Measurements from ENCODE around the gene CDC73.

The CDC73 gene

DNA sequence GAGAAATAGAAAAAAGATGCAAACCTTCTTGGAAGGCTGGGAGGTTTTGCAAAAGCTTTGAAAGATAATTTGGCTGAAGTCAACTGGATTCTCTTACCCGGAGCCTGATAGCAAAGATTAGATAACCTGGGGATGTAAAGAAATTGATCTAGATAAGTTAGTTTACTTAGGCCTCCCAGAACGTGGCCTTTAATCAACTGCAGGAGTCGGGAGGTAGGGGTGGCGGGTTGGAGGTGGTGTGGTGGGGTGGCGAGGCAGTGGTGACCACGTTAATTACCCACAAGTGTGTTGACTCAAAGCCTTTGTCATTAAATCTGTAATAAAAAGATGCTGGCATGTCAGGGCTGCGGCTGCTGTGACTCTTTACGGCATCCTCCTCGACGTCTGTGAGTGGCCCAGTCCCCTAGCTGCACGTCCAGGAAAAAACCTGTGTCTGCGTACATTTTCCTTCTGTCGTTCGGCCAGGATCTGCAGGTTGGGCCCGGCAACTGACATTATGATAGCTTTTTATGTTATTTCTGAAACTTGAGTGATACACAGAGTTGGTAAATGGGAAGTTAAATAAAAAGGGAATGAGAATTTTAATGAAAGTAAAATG is 115.6 kb downstream of the CDC73 start:
- TF ChIP-seq EZH2phosphoT487 (IDR thresholded peaks at IDR 0.05; ENCODE audit: low read length) (no peak), EZH2 (optimal IDR thresholded peaks at IDR 0.05; ENCODE audit: low read depth, low read length) (no peak)
- TF ChIP-seq, protein P1, sequence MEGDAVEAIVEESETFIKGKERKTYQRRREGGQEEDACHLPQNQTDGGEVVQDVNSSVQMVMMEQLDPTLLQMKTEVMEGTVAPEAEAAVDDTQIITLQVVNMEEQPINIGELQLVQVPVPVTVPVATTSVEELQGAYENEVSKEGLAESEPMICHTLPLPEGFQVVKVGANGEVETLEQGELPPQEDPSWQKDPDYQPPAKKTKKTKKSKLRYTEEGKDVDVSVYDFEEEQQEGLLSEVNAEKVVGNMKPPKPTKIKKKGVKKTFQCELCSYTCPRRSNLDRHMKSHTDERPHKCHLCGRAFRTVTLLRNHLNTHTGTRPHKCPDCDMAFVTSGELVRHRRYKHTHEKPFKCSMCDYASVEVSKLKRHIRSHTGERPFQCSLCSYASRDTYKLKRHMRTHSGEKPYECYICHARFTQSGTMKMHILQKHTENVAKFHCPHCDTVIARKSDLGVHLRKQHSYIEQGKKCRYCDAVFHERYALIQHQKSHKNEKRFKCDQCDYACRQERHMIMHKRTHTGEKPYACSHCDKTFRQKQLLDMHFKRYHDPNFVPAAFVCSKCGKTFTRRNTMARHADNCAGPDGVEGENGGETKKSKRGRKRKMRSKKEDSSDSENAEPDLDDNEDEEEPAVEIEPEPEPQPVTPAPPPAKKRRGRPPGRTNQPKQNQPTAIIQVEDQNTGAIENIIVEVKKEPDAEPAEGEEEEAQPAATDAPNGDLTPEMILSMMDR (IDR thresholded peaks at IDR 0.05; ENCODE audit: low read length), result no peak
- no peak for DNase-seq
- H3K9me2 ChIP-seq (replicated peaks; ENCODE audit: insufficient read depth, low read length), result no peaks in the 10 kb centered on the region

GRCh38 chr1:193240609-193241008 is 118.8 kb downstream of the CDC73 start:
- H3F3A ChIP-seq (ENCODE audit: insufficient read depth, low read length), result no peaks in the 10 kb centered on the region
- DNase-seq, result no peak
- no peaks in the 10 kb centered on the region for H3K9me2 ChIP-seq (replicated peaks; ENCODE audit: insufficient read depth, low read length)
- H3K9ac ChIP-seq (ENCODE audit: low read length), result no peak overlapping the region
- no peak overlapping the region for H2AFZ ChIP-seq (ENCODE audit: low read length)
- no peaks in the 10 kb centered on the region for H3K27me3 ChIP-seq (replicated peaks; ENCODE audit: insufficient read depth, low read length)
- no peaks in the 10 kb centered on the region for H3K36me3 ChIP-seq (replicated peaks; ENCODE audit: insufficient read depth, low read length)
- H3K4me2 ChIP-seq (ENCODE audit: low read depth, low read length), result no peak overlapping the region
- no peaks in the 10 kb centered on the region for H3K9me3 ChIP-seq (replicated peaks; ENCODE audit: insufficient read depth, low read length)
- TF ChIP-seq, protein P1 (IDR thresholded peaks at IDR 0.05; ENCODE audit: low read length), result no peak
- no peak for TF ChIP-seq EZH2phosphoT487 (IDR thresholded peaks at IDR 0.05; ENCODE audit: low read length)
- no peak for TF ChIP-seq EZH2 (optimal IDR thresholded peaks at IDR 0.05; ENCODE audit: low read depth, low read length)
- no peaks in the 10 kb centered on the region for H3K4me1 ChIP-seq (ENCODE audit: low read length)
- no peak overlapping the region for H3K27ac ChIP-seq (ENCODE audit: low read length)
- H3K79me2 ChIP-seq (ENCODE audit: low read length), result no peaks in the 10 kb centered on the region
- H4K20me1 ChIP-seq (ENCODE audit: insufficient read depth, low read length), result no peaks in the 10 kb centered on the region
- H3K4me3 ChIP-seq (ENCODE audit: low read length), result no peak overlapping the region

More for the DNA sequence above, 115.6 kb downstream of the CDC73 start:
- Histone ChIP-seq H3K79me2 (ENCODE audit: low read length) (no peaks in the 10 kb centered on the region), H3K9ac (ENCODE audit: low read length) (no peak overlapping the region), H3K9me3 (replicated peaks; ENCODE audit: insufficient read depth, low read length) (no peaks in the 10 kb centered on the region), H3K4me1 (ENCODE audit: low read length) (no peaks in the 10 kb centered on the region), H4K20me1 (ENCODE audit: insufficient read depth, low read length) (no peaks in the 10 kb centered on the region), H3F3A (ENCODE audit: insufficient read depth, low read length) (no peaks in the 10 kb centered on the region), H3K27me3 (replicated peaks; ENCODE audit: insufficient read depth, low read length) (no peaks in the 10 kb centered on the region), H3K4me2 (ENCODE audit: low read depth, low read length) (no peak overlapping the region), H3K36me3 (replicated peaks; ENCODE audit: insufficient read depth, low read length) (no peaks in the 10 kb centered on the region), H3K4me3 (ENCODE audit: low read length) (no peak overlapping the region), H2AFZ (ENCODE audit: low read length) (no peak overlapping the region), H3K27ac (ENCODE audit: low read length) (no peak overlapping the region)

DNA sequence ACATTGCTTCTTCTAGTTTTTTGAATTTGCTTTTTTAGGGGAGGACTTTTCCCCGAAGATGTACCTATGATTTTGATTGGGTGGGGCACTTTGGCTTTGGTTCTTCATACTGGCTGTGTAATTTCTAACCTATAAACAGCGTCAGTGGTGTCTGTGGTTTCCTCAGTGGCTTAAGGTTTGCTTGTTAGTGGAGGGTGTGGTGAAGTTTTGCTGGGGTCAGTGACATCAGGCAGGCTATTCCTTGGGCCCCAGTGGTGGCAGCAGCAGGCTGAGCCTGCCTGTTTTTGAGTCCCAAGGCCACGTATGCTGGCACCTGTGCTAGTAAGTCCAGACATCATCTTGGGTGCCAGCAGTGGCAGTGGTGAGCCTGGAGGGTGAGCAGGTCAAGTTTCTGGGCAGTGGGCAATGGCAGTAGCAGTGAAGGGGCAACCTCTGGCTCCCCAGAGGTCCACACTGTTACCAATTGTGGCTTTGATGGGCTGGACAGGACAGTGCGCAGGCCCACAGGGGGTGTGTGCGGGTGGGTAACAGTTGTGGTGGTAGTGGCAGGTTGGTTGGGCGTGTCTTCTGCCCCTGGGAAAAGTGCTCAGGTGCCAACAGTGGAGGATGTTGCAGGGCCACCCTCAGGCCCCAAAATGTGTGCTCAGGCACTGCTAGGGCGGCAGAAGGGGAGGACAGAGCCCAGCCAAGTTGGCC is 119.4 kb downstream of the CDC73 start:
- Histone ChIP-seq H3K79me2 (ENCODE audit: low read length) (no peaks in the 10 kb centered on the region), H3K27me3 (replicated peaks; ENCODE audit: insufficient read depth, low read length) (no peaks in the 10 kb centered on the region), H3K36me3 (replicated peaks; ENCODE audit: insufficient read depth, low read length) (no peaks in the 10 kb centered on the region), H3K27ac (ENCODE audit: low read length) (no peak overlapping the region), H3K9me2 (replicated peaks; ENCODE audit: insufficient read depth, low read length) (no peaks in the 10 kb centered on the region), H3K4me1 (ENCODE audit: low read length) (no peaks in the 10 kb centered on the region), H3K9me3 (replicated peaks; ENCODE audit: insufficient read depth, low read length) (no peaks in the 10 kb centered on the region), H4K20me1 (ENCODE audit: insufficient read depth, low read length) (no peaks in the 10 kb centered on the region), H3K9ac (ENCODE audit: low read length) (no peak overlapping the region), H3F3A (ENCODE audit: insufficient read depth, low read length) (no peaks in the 10 kb centered on the region), H3K4me3 (ENCODE audit: low read length) (no peak overlapping the region), H3K4me2 (ENCODE audit: low read depth, low read length) (no peak overlapping the region), H2AFZ (ENCODE audit: low read length) (no peak overlapping the region)
- TF ChIP-seq EZH2 (optimal IDR thresholded peaks at IDR 0.05; ENCODE audit: low read depth, low read length), result no peak
- TF ChIP-seq EZH2phosphoT487 (IDR thresholded peaks at IDR 0.05; ENCODE audit: low read length), result no peak
- TF ChIP-seq, protein P1 (IDR thresholded peaks at IDR 0.05; ENCODE audit: low read length), result peak; percentile 8; the same call in 1 of the 2 replicates
- DNase-seq, result peak; percentile 27

Data from MM.1S (cell line).